Endothelial cell of umbilical vein (primary cell): ENCODE results near the gene ANAPC2. TPM values are rescaled to one million over a fixed set of nuclear protein-coding genes. Genes with fewer than 3 reads are reported as not detected.

Experiments
- BruUV-seq: library from RNA; stranded (reverse); fragments of 400-500 nt; replicated peaks from 2 replicates; lab custom pipeline; 2021; lab: Mats Ljungman, UMichigan
- CTCF ChIA-PET: fragments of 300-600, 350-600 bp; sonication (Branson Sonifier 250); formaldehyde crosslinking; loops from one replicate; lab custom pipeline; 2021; ENCODE audit warnings: antibody characterized with exemption, inconsistent platforms; lab: Charles Lee
- POLR2A ChIA-PET: fragments of 300-600, 350-600 bp; sonication (Branson Sonifier 250); formaldehyde crosslinking; loops from one replicate; lab custom pipeline; 2021; ENCODE audit warnings: antibody characterized with exemption, inconsistent platforms; lab: Charles Lee
- DNase-seq: peaks from one replicate; pipeline ENCODE4 v3.0.0-alpha.2; 2011; ENCODE audit warnings: low read depth, low spot score
- FAIRE-seq: peaks from 2 replicates; lab custom pipeline; 2011; peaks lifted over from hg19 to GRCh38; lab: Jason Lieb, UNC
- H2AFZ ChIP-seq: 2 replicates; pipeline ENCODE4 v1.6.0; 2012; ENCODE audit warnings: low read depth, low read length, control low read depth, inconsistent platforms
- H3K27ac ChIP-seq: 2 replicates; pipeline ENCODE4 v1.5.1; 2011; ENCODE audit warnings: low read depth, mild to moderate bottlenecking, control low read depth, low read length, moderate library complexity; ENCODE audit not compliant: insufficient read depth
- H3K27me3 ChIP-seq, 2 experiments: 2 replicates each; pipeline versions ENCODE4 v1.6.0 to v1.6.1; 2011; ENCODE audit warnings: low read length in 2 of 2, mixed read lengths in 1 of 2; ENCODE audit not compliant: control insufficient read depth in 2 of 2, insufficient read depth in 2 of 2
- H3K36me3 ChIP-seq, 2 experiments: 2 replicates in 1 of 2; 3 replicates in 1 of 2; pipeline ENCODE4 v1.5.1; 2011; ENCODE audit warnings: low read length in 2 of 2, mild to moderate bottlenecking in 1 of 2, moderate library complexity in 1 of 2; ENCODE audit not compliant: control insufficient read depth in 2 of 2, insufficient read depth in 2 of 2; ENCODE audit errors: extremely low read depth in 1 of 2
- H3K4me1 ChIP-seq: 3 replicates; pipeline ENCODE4 v1.5.1; 2011; ENCODE audit warnings: mild to moderate bottlenecking, low read length; ENCODE audit not compliant: control insufficient read depth, insufficient read depth; ENCODE audit errors: extremely low read depth
- H3K4me2 ChIP-seq: 2 replicates; pipeline ENCODE4 v1.6.1; 2011; ENCODE audit warnings: low read length, control low read depth, mixed read lengths; ENCODE audit not compliant: insufficient read depth
- H3K4me3 ChIP-seq, 3 experiments: fragments of 200-600 bp in 1 of 3; sonication (generic), shearing (Covaris generic) in 1 of 3; replicated peaks in 1 of 3; 2 replicates each; pipeline ENCODE4 v1.5.1; 2011 to 2016; ENCODE audit warnings: control low read depth in 3 of 3, low read length in 3 of 3, mild to moderate bottlenecking in 2 of 3, inconsistent platforms in 1 of 3, low read depth in 1 of 3, moderate library complexity in 1 of 3; ENCODE audit not compliant: insufficient read depth in 1 of 3
- H3K79me2 ChIP-seq: 2 replicates; pipeline ENCODE4 v1.6.0; 2012; ENCODE audit warnings: low read length, inconsistent platforms; ENCODE audit not compliant: control insufficient read depth, insufficient read depth
- H3K9ac ChIP-seq: replicated peaks from 2 replicates; pipeline ENCODE3; 2011; ENCODE audit warnings: low read length, control low read depth; ENCODE audit not compliant: insufficient read depth; ENCODE audit errors: extremely low read depth
- H3K9me1 ChIP-seq: replicated peaks from 3 replicates; pipeline ENCODE4 v1.6.0; 2011; ENCODE audit warnings: mild to moderate bottlenecking, low read length; ENCODE audit not compliant: control insufficient read depth, insufficient read depth; ENCODE audit errors: extremely low read depth
- H3K9me3 ChIP-seq: replicated peaks from 2 replicates; pipeline ENCODE4 v1.5.1; 2012; ENCODE audit warnings: low read length, inconsistent platforms; ENCODE audit not compliant: control insufficient read depth, insufficient read depth
- H4K20me1 ChIP-seq: replicated peaks from 2 replicates; pipeline ENCODE3; 2011; ENCODE audit warnings: mild to moderate bottlenecking, low read length; ENCODE audit not compliant: control insufficient read depth, insufficient read depth; ENCODE audit errors: extremely low read depth
- CTCF ChIP-seq, 2 donors: IDR thresholded peaks; 1 replicate in 1 of 2; 2 replicates in 1 of 2; pipeline ENCODE4 v1.5.1; 2011; ENCODE audit warnings: low read length in 2 of 2, mild to moderate bottlenecking in 2 of 2, moderate library complexity in 2 of 2, control low read depth in 1 of 2, inconsistent platforms in 1 of 2, low read depth in 1 of 2; ENCODE audit not compliant: insufficient read depth in 1 of 2; ENCODE audit errors: extremely low read depth in 1 of 2
- EZH2 ChIP-seq: IDR thresholded peaks from 2 replicates; pipeline ENCODE4 v1.6.1; 2012; ENCODE audit warnings: borderline replicate concordance, low read depth, mild to moderate bottlenecking, moderate library complexity, low read length, inconsistent platforms; ENCODE audit not compliant: severe bottlenecking
- FOS ChIP-seq: IDR thresholded peaks from 2 replicates; pipeline ENCODE4 v1.6.1; 2011; ENCODE audit warnings: mild to moderate bottlenecking, low read length, moderate library complexity, borderline replicate concordance; ENCODE audit not compliant: insufficient read depth
- GATA2 ChIP-seq: IDR thresholded peaks from 2 replicates; pipeline ENCODE4 v1.7.0; 2011; ENCODE audit warnings: low read depth, mild to moderate bottlenecking, moderate library complexity, mixed read lengths, low read length; ENCODE audit not compliant: insufficient read length, insufficient read depth
- JUN ChIP-seq: IDR thresholded peaks from 2 replicates; pipeline ENCODE4 v1.6.1; 2011; ENCODE audit warnings: borderline replicate concordance, low read depth; ENCODE audit not compliant: insufficient read length, insufficient read depth
- MAX ChIP-seq: IDR thresholded peaks from 2 replicates; pipeline ENCODE4 v1.6.1; 2011; ENCODE audit not compliant: insufficient read depth, insufficient read length
- MYC ChIP-seq: IDR thresholded peaks from one replicate; pipeline ENCODE4 v1.6.1; 2011; ENCODE audit warnings: mild to moderate bottlenecking, low read depth, low read length
- POLR2A ChIP-seq: IDR thresholded peaks from 2 replicates; pipeline ENCODE4 v1.6.1; 2012; ENCODE audit warnings: low read depth, mild to moderate bottlenecking, control low read depth, low read length
- POLR2AphosphoS5 ChIP-seq: IDR thresholded peaks from 2 replicates; pipeline ENCODE4 v1.6.1; 2012; ENCODE audit warnings: low read depth, mild to moderate bottlenecking, control low read depth, low read length, moderate library complexity; ENCODE audit not compliant: insufficient read depth
- dilution Hi-C: fragments of 300-500 bp; cut with MboI; formaldehyde crosslinking; loops from one replicate; pipeline ENCODE4 v1.15.0; 2019; ENCODE audit warnings: low sequenced_read_pairs; ENCODE audit not compliant: extremely low pct_ligation_motif_present
- intact Hi-C: fragments of 100-400 bp; cut with micrococcal nuclease; formaldehyde crosslinking; loops from one replicate; pipeline ENCODE4 v1.10.0; 2022
- polyA plus RNA-seq, 4 experiments: library from polyadenylated mRNA; depleted of rRNA in 3 of 4; stranded (reverse) in 3 of 4; unstranded in 1 of 4; fragments of >200 nt; gene quantifications; 2 replicates each; pipeline versions ENCODE4 v1.2.1 to v1.2.3, GENCODE V29; 2011 to 2012; ENCODE audit warnings: missing spikeins in 1 of 4
- total RNA-seq: library from RNA; stranded (reverse); gene quantifications from 2 replicates; pipeline ENCODE4 v1.2.3, GENCODE V29; 2021

Gene ANAPC2
- total and polyA plus RNA-seq, 2 donors (not counting 3 experiments of a cell fraction or from before 2014, with no cell fraction given), result 44.8 to 69.2 TPM

- dilution Hi-C loops (no loop called here), intact Hi-C loops (no loop called here)
- Histone ChIP-seq H2AFZ (no peak overlapping the region), H3K79me2 (no peaks in the 10 kb centered on the region), H4K20me1 (no peaks in the 10 kb centered on the region), H3K4me3 (no peak overlapping the region), H3K4me2 (no peak overlapping the region), H3K9me3 (no peaks in the 10 kb centered on the region), H3K27ac (no peak overlapping the region), H3K36me3 (no peaks in the 10 kb centered on the region), H3K9ac (no peak overlapping the region), H3K4me1 (no peaks in the 10 kb centered on the region), H3K27me3 (peaks cover 31 to 32% of the 10 kb centered on the region in 2 experiments), H3K9me1 (no peaks in the 10 kb centered on the region)
- no peak for FAIRE-seq
- no peak for TF ChIP-seq CTCF (IDR thresholded peaks at IDR 0.05; ENCODE audit: extremely low read depth in 1 of 2, insufficient read depth in 1 of 2, low read depth in 1 of 2, low read length in 2 of 2)
- TF ChIP-seq JUN, result no peak
- TF ChIP-seq POLR2AphosphoS5, result no peak
- no peak for TF ChIP-seq GATA2
- no peak for TF ChIP-seq MAX
- TF ChIP-seq POLR2A, result no peak
- no peak for TF ChIP-seq FOS
- TF ChIP-seq EZH2, result no peak
- no peak for TF ChIP-seq MYC
- CTCF ChIA-PET, result interaction anchor here (1.0 to 1.1 kb wide), 2 partner anchors 36 to 47 kb away, joined by 3 read pairs; partner anchors contain the start of genes ANAPC2 and SSNA1
- POLR2A ChIA-PET, result no interaction called here
- no TSS peak for BruUV-seq
- no peak for DNase-seq
Measured at GRCh38 chr9:137141050-137141810, 47.1 kb downstream of the ANAPC2 start.
